Hepatocyte (in vitro differentiated cells): ENCODE data around the gene MTMR3. TPM values are rescaled to one million over a fixed set of nuclear protein-coding genes. Genes with fewer than 3 reads are reported as not detected.

Experiments used
- DNase-seq: peaks from one replicate; pipeline ENCODE4 v3.0.0-alpha.2; 2016; ENCODE audit warnings: low spot score
- H2AFZ ChIP-seq: fragments of 200-600 bp; sonication (generic); 2 replicates; pipeline ENCODE4 v1.6.0; 2016; ENCODE audit warnings: antibody characterized with exemption, mild to moderate bottlenecking
- H3K27ac ChIP-seq: fragments of 200-600 bp; sonication (generic); 2 replicates; pipeline ENCODE4 v1.5.1; 2016; ENCODE audit warnings: mild to moderate bottlenecking
- H3K27me3 ChIP-seq: fragments of 200-600 bp; sonication (generic); 2 replicates; pipeline ENCODE4 v1.6.1; 2016
- H3K36me3 ChIP-seq: fragments of 200-600 bp; sonication (generic); replicated peaks from 2 replicates; pipeline ENCODE4 v1.5.1; 2016; ENCODE audit warnings: low read depth; ENCODE audit not compliant: insufficient read depth
- H3K4me1 ChIP-seq: fragments of 200-600 bp; sonication (generic); 2 replicates; pipeline ENCODE4 v1.5.1; 2016; ENCODE audit warnings: mild to moderate bottlenecking, moderate library complexity; ENCODE audit not compliant: insufficient read depth
- H3K4me2 ChIP-seq: fragments of 200-600 bp; sonication (generic); 2 replicates; pipeline ENCODE4 v1.6.0; 2016
- H3K4me3 ChIP-seq: fragments of 200-600 bp; sonication (generic); 2 replicates; pipeline ENCODE4 v1.5.1; 2016; ENCODE audit warnings: mild to moderate bottlenecking
- H3K79me2 ChIP-seq: fragments of 200-600 bp; sonication (generic); 2 replicates; pipeline ENCODE4 v1.6.0; 2017; ENCODE audit warnings: mild to moderate bottlenecking
- H3K9me2 ChIP-seq: fragments of 200-600 bp; sonication (generic); replicated peaks from 2 replicates; pipeline ENCODE4 v1.6.0; 2017; ENCODE audit warnings: mild to moderate bottlenecking; ENCODE audit not compliant: insufficient read depth
- H3K9me3 ChIP-seq: fragments of 200-600 bp; sonication (generic); 2 replicates; pipeline ENCODE4 v1.5.1; 2016; ENCODE audit warnings: low read depth, mild to moderate bottlenecking
- H4K20me1 ChIP-seq: fragments of 200-600 bp; sonication (generic); 2 replicates; pipeline ENCODE4 v1.6.0; 2016; ENCODE audit warnings: mild to moderate bottlenecking; ENCODE audit not compliant: insufficient read depth, poor library complexity, severe bottlenecking
- CTCF ChIP-seq: fragments of 200-600 bp; sonication (generic); IDR thresholded peaks from 2 replicates; pipeline ENCODE4 v1.5.1; 2016; ENCODE audit warnings: antibody characterized with exemption, mild to moderate bottlenecking; ENCODE audit not compliant: poor library complexity
- EZH2 ChIP-seq: fragments of 200-600 bp; sonication (generic); IDR thresholded peaks from 2 replicates; pipeline ENCODE4 v1.6.1; 2016; ENCODE audit warnings: antibody characterized with exemption, mild to moderate bottlenecking, borderline replicate concordance
- EZH2phosphoT487 ChIP-seq: fragments of 200-600 bp; sonication (generic); IDR thresholded peaks from one replicate; pipeline ENCODE4 v1.6.1; 2018; ENCODE audit warnings: antibody characterized with exemption, mild to moderate bottlenecking, low read depth, moderate library complexity; ENCODE audit not compliant: unreplicated experiment, severe bottlenecking
- WGBS: methylation state at CpG from one replicate; pipeline ENCODE4 v1.1.6; 2016; ENCODE audit warnings: low lambda C conversion rate; ENCODE audit errors: missing lambda C conversion rate; 5-methylcytosine and 5-hydroxymethylcytosine counted together
- polyA plus RNA-seq: library from polyadenylated mRNA; unstranded; fragments of >200 nt; fragmentation: Nextera tagmentation; extraction: Ambion mirVana; gene quantifications from 2 replicates; pipeline ENCODE4 v1.2.1, GENCODE V29; 2016
- total RNA-seq: library from RNA; depleted of rRNA; stranded (reverse); fragments of >200 nt; gene quantifications from 2 replicates; pipeline ENCODE4 v1.2.3, GENCODE V29; 2014

MTMR3 gene
- total and polyA plus RNA-seq, 2 experiments from 2014 or later, result 16.2 to 42.7 TPM

GRCh38 chr22:30025221-30025620 lies 142.2 kb downstream of the MTMR3 start:
- Histone ChIP-seq H3K36me3 (no peaks in the 10 kb centered on the region), H3K4me2 (no peak overlapping the region), H3K9me2 (no peaks in the 10 kb centered on the region), H3K4me1 (no peaks in the 10 kb centered on the region), H3K27me3 (no peaks in the 10 kb centered on the region), H4K20me1 (no peaks in the 10 kb centered on the region), H3K9me3 (no peaks in the 10 kb centered on the region), H3K27ac (no peak overlapping the region), H2AFZ (no peak overlapping the region), H3K79me2 (no peaks in the 10 kb centered on the region), H3K4me3 (no peak overlapping the region)
- DNase-seq, result no peak
- WGBS, result 61% methylated on average over 3 of the region's 3 CpGs
- no peak for TF ChIP-seq EZH2phosphoT487

GRCh38 chr22:30026756-30027155 lies 143.8 kb downstream of the MTMR3 start:
- H3K9me2 ChIP-seq, result no peaks in the 10 kb centered on the region
- no peak overlapping the region for H2AFZ ChIP-seq
- TF ChIP-seq CTCF (no peak), EZH2phosphoT487 (no peak), EZH2 (no peak)
- H3K27ac ChIP-seq, result peak overlapping the region; percentile 14
- no peaks in the 10 kb centered on the region for H3K4me1 ChIP-seq
- DNase-seq, result no peak
- no peak overlapping the region for H3K4me3 ChIP-seq
- 97% methylated on average over 2 of the region's 2 CpGs for WGBS
- no peaks in the 10 kb centered on the region for H3K27me3 ChIP-seq
- H4K20me1 ChIP-seq, result no peaks in the 10 kb centered on the region
- no peaks in the 10 kb centered on the region for H3K36me3 ChIP-seq
- H3K4me2 ChIP-seq, result no peak overlapping the region
- no peaks in the 10 kb centered on the region for H3K9me3 ChIP-seq
- H3K79me2 ChIP-seq, result no peaks in the 10 kb centered on the region

- no peak overlapping the region for H3K27ac ChIP-seq
These were observed 144.2 kb downstream of the MTMR3 start for GRCh38 chr22:30027169-30027568.

GRCh38 chr22:30027791-30028190 lies 144.8 kb downstream of the MTMR3 start:
- no peaks in the 10 kb centered on the region for H3K9me2 ChIP-seq
- no peaks in the 10 kb centered on the region for H3K27me3 ChIP-seq
- H3K9me3 ChIP-seq, result no peaks in the 10 kb centered on the region
- no peaks in the 10 kb centered on the region for H3K79me2 ChIP-seq
- H3K27ac ChIP-seq, result no peak overlapping the region
- no peaks in the 10 kb centered on the region for H3K36me3 ChIP-seq
- TF ChIP-seq EZH2phosphoT487 (no peak), EZH2 (no peak), CTCF (no peak)
- H4K20me1 ChIP-seq, result no peaks in the 10 kb centered on the region
- no peak overlapping the region for H3K4me3 ChIP-seq
- no peaks in the 10 kb centered on the region for H3K4me1 ChIP-seq
- H3K4me2 ChIP-seq, result no peak overlapping the region
- no peak overlapping the region for H2AFZ ChIP-seq
- DNase-seq, result no peak
- 97% methylated on average over 4 of the region's 4 CpGs for WGBS

More at GRCh38 chr22:30027169-30027568, 144.2 kb downstream of the MTMR3 start:
- Histone ChIP-seq H3K4me3 (no peak overlapping the region), H3K9me2 (no peaks in the 10 kb centered on the region), H3K79me2 (no peaks in the 10 kb centered on the region), H3K4me1 (no peaks in the 10 kb centered on the region), H4K20me1 (no peaks in the 10 kb centered on the region), H3K27me3 (no peaks in the 10 kb centered on the region), H2AFZ (no peak overlapping the region), H3K4me2 (no peak overlapping the region), H3K9me3 (no peaks in the 10 kb centered on the region), H3K36me3 (no peaks in the 10 kb centered on the region)
- 79% methylated on average over 4 of the region's 4 CpGs for WGBS
- no peak for TF ChIP-seq EZH2phosphoT487
- no peak for TF ChIP-seq EZH2
- TF ChIP-seq CTCF, result no peak
- peak; percentile 25 for DNase-seq
